ENCODE measurements around the gene POC1A. TPM values are rescaled to one million over a fixed set of nuclear protein-coding genes. Genes with fewer than 3 reads are reported as not detected.

The POC1A gene
- total RNA-seq, 2 experiments from 2014 or later = 21.2 to 23.5 TPM

- Mint-ChIP-seq H3K4me3 (no peak overlapping the region), H3K9me3 (no peaks in the 10 kb centered on the region), H3K27ac (no peak overlapping the region), H3K36me3 (ENCODE audit: low read depth) (no peaks in the 10 kb centered on the region), H3K4me1 (ENCODE audit: low read depth) (no peaks in the 10 kb centered on the region), H3K27me3 (no peaks in the 10 kb centered on the region)
- DNase-seq (no peak), ATAC-seq (no peak)
- ChIA-PET CTCF (interaction anchor here (1.2 to 1.3 kb wide), 3 partner anchors 19 to 308 kb away, joined by 3 to 4 read pairs (median 3); no protein-coding TSS in a partner anchor), POLR2A (interaction anchor here (0.5 to 2.1 kb wide), 2 partner anchors 17 to 25 kb away, joined by 3 to 6 read pairs; no protein-coding TSS in a partner anchor)
- TF ChIP-seq CTCF (IDR thresholded peaks at IDR 0.05) = no peak
- intact Hi-C loops (cut with micrococcal nuclease) = no loop called here
These were observed 122.3 kb downstream of the POC1A start for GRCh38 chr3:52031896-52032295.

GRCh38 chr3:52030714-52031310, 123.4 kb downstream of the POC1A start:
- no peaks in the 10 kb centered on the region for H3K27me3 Mint-ChIP-seq
- TF ChIP-seq CTCF (IDR thresholded peaks at IDR 0.05) = no peak
- H3K4me3 Mint-ChIP-seq = no peak overlapping the region
- ChIA-PET CTCF (interaction anchor here (0.6 kb wide), 1 partner anchor 30 kb away, joined by 3 read pairs; no protein-coding TSS in a partner anchor), POLR2A (no interaction called here)
- ATAC-seq = no peak
- DNase-seq = no peak
- H3K27ac Mint-ChIP-seq = no peak overlapping the region
- intact Hi-C loops (cut with micrococcal nuclease) = no loop called here
- H3K4me1 Mint-ChIP-seq (ENCODE audit: low read depth) = no peaks in the 10 kb centered on the region
- no peaks in the 10 kb centered on the region for H3K9me3 Mint-ChIP-seq
- H3K36me3 Mint-ChIP-seq (ENCODE audit: low read depth) = no peaks in the 10 kb centered on the region

GRCh38 chr3:52029535-52029934, 124.7 kb downstream of the POC1A start:
- ChIA-PET POLR2A (interaction anchor here (0.6 kb wide), 1 partner anchor 15 kb away, joined by 3 read pairs; no protein-coding TSS in a partner anchor), CTCF (interaction anchor here (0.7 to 1.5 kb wide), 2 partner anchors 16 to 17 kb away, joined by 3 to 4 read pairs; no protein-coding TSS in a partner anchor)
- Mint-ChIP-seq H3K36me3 (ENCODE audit: low read depth) (no peaks in the 10 kb centered on the region), H3K4me3 (no peak overlapping the region), H3K9me3 (no peaks in the 10 kb centered on the region), H3K27me3 (no peaks in the 10 kb centered on the region), H3K27ac (no peak overlapping the region), H3K4me1 (ENCODE audit: low read depth) (no peaks in the 10 kb centered on the region)
- ATAC-seq = no peak
- intact Hi-C loops (cut with micrococcal nuclease) = no loop called here
- no peak for TF ChIP-seq CTCF (IDR thresholded peaks at IDR 0.05)
- DNase-seq = no peak

GRCh38 chr3:52029053-52029452, 125.2 kb downstream of the POC1A start:
- Mint-ChIP-seq H3K9me3 (no peaks in the 10 kb centered on the region), H3K36me3 (ENCODE audit: low read depth) (no peaks in the 10 kb centered on the region), H3K27ac (no peak overlapping the region), H3K4me1 (ENCODE audit: low read depth) (no peaks in the 10 kb centered on the region), H3K4me3 (no peak overlapping the region), H3K27me3 (no peaks in the 10 kb centered on the region)
- CTCF ChIA-PET = interaction anchor here (0.7 to 1.5 kb wide), 2 partner anchors 15 to 17 kb away, joined by 3 to 4 read pairs; no protein-coding TSS in a partner anchor
- DNase-seq = no peak
- no peak for ATAC-seq
- POLR2A ChIA-PET = interaction anchor here (0.9 kb wide), 1 partner anchor 19 kb away, joined by 4 read pairs; no protein-coding TSS in a partner anchor
- TF ChIP-seq CTCF (IDR thresholded peaks at IDR 0.05) = no peak
- intact Hi-C loops (cut with micrococcal nuclease) = no loop called here

GRCh38 chr3:52028572-52028971, 125.7 kb downstream of the POC1A start:
- no peak for ATAC-seq
- H3K27me3 Mint-ChIP-seq = no peaks in the 10 kb centered on the region
- no peaks in the 10 kb centered on the region for H3K9me3 Mint-ChIP-seq
- no peaks in the 10 kb centered on the region for H3K36me3 Mint-ChIP-seq (ENCODE audit: low read depth)
- CTCF ChIA-PET = no interaction called here
- no peak overlapping the region for H3K27ac Mint-ChIP-seq
- H3K4me1 Mint-ChIP-seq (ENCODE audit: low read depth) = no peaks in the 10 kb centered on the region
- H3K4me3 Mint-ChIP-seq = no peak overlapping the region
- POLR2A ChIA-PET = interaction anchor here (0.7 to 0.9 kb wide), 2 partner anchors 20 to 63 kb away, joined by 3 to 4 read pairs; no protein-coding TSS in a partner anchor
- TF ChIP-seq CTCF (IDR thresholded peaks at IDR 0.05) = no peak
- no peak for DNase-seq
- intact Hi-C loops (cut with micrococcal nuclease) = no loop called here
